Anterior cingulate cortex (tissue), 58 donors: Measurements from ENCODE around the gene EPX.
A peak's percentile ranks its signal among the peaks of the same experiment; 100 is the strongest.

Experiments used
- DNase-seq, 58 donors: peaks; one replicate each; lab custom pipeline; 2025; lab: John Stamatoyannopoulos, UW

Gene EPX

GRCh38 chr17:58249270-58250133 lies 57.0 kb downstream of the EPX start:
- DNase-seq: peak in 55 of 58 donors; percentile 14 to 77 (median 53)

- no peak for DNase-seq
Measured at GRCh38 chr17:58250344-58251011, 58.0 kb downstream of the EPX start.

GRCh38 chr17:58252141-58252540 lies 59.6 kb downstream of the EPX start:
- no peak for DNase-seq

- no peak for DNase-seq
Measured at GRCh38 chr17:58253082-58253481, 60.6 kb downstream of the EPX start.
